Rectal smooth muscle tissue (tissue), 1 donor: Measurements from ENCODE around the gene RAB6C.
"Not testable (repeated sequence)": the region's sequence is repeated elsewhere in the genome, so short reads cannot be mapped to it uniquely, and the experiment has no call there.

Experiments
- H3K27ac ChIP-seq: one replicate; pipeline ENCODE4 v1.7.0; 2013; ENCODE audit warnings: low read depth, low read length, inconsistent platforms
- H3K27me3 ChIP-seq: one replicate; pipeline ENCODE4 v1.7.0; 2013; ENCODE audit warnings: low read length; ENCODE audit not compliant: control insufficient read depth, insufficient read depth
- H3K36me3 ChIP-seq: one replicate; pipeline ENCODE4 v1.7.0; 2013; ENCODE audit warnings: low read length; ENCODE audit not compliant: control insufficient read depth, insufficient read depth
- H3K4me1 ChIP-seq: one replicate; pipeline ENCODE4 v1.7.0; 2013; ENCODE audit warnings: low read length; ENCODE audit not compliant: control insufficient read depth, insufficient read depth
- H3K4me3 ChIP-seq: one replicate; pipeline ENCODE4 v1.7.0; 2013; ENCODE audit warnings: low read length
- H3K9ac ChIP-seq: one replicate; pipeline ENCODE4 v1.7.0; 2013; ENCODE audit warnings: low read length

The RAB6C gene

DNA sequence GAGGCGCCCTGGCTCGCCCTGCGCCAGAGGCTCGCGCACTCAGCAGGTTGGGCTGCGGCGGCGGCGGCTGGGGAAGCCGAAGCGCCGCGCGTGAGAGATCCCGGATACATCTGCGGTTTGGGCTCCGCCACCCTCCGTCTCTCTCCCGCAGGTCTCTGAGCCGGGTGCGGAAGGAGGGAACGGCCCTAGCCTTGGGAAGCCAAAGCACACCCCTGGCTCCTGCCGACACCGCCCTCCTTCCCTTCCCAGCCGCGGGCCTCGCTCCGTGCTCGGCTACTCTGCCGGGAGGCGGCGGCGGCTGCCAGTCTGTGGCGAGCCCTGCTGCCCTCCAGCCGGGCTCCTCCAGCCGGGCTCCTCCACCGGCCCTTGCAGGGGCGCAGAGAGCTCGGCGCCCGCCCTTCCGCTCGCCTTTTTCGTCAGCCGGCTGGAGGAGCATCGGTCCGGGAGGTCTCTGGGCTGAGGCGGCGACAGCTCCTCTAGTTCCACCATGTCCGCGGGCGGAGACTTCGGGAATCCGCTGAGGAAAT lies at the start of gene RAB6C:
Gene RAB6C, plus strand, starts transcription at position 38 of the 527 bp plus-strand sequence. Its CDS starts 450 bp downstream, at position 488.
- not testable (repeated sequence) for H3K27me3 ChIP-seq, H3K27ac ChIP-seq, H3K4me1 ChIP-seq, H3K36me3 ChIP-seq, H3K9ac ChIP-seq, H3K4me3 ChIP-seq

DNA sequence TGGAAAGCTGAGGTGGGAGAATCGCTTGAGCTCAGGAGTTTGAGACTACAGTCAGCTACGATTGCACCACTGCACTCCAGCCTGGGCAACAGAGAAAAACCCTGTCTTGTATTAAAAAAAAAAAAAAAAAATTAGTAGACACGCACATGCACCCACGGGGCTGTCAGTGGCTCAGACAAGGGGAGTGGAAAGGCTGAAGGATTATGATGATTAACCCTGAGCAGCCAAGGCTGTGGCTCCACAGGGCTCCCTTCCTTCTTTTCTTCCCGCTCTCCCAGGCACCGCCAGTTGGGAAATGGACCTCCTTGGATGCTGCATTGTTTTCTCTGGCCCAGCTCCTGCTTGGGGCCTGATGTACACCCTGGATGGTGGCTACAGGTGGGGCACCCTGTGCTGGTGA lies 49.0 kb upstream of the RAB6C start:
- Histone ChIP-seq H3K27ac (no peak overlapping the region), H3K27me3 (no peaks in the 10 kb centered on the region), H3K36me3 (no peaks in the 10 kb centered on the region), H3K9ac (no peak overlapping the region), H3K4me1 (no peaks in the 10 kb centered on the region), H3K4me3 (no peak overlapping the region)

DNA sequence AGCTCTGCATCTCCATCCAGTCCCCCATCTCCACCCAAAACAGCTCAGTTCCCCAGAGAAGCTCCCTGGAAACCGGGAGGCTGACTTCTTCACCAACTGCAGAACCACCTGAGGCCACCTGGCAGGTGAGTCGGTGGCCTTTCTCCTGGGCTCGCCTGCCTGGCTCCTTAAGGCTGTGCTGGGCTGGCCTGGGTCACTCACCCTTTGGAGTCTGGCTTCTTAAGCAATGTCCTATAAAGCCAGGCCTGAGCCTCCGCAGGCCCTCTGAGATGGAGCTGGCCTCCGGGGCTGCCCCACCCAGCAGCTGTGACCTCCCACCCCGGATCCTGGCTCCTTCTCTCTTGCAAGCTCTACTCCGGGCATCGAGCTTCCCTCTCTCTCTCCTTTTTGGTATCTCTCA lies 46.1 kb upstream of the RAB6C start:
- not testable (repeated sequence) for H3K27me3 ChIP-seq, H3K4me3 ChIP-seq

DNA sequence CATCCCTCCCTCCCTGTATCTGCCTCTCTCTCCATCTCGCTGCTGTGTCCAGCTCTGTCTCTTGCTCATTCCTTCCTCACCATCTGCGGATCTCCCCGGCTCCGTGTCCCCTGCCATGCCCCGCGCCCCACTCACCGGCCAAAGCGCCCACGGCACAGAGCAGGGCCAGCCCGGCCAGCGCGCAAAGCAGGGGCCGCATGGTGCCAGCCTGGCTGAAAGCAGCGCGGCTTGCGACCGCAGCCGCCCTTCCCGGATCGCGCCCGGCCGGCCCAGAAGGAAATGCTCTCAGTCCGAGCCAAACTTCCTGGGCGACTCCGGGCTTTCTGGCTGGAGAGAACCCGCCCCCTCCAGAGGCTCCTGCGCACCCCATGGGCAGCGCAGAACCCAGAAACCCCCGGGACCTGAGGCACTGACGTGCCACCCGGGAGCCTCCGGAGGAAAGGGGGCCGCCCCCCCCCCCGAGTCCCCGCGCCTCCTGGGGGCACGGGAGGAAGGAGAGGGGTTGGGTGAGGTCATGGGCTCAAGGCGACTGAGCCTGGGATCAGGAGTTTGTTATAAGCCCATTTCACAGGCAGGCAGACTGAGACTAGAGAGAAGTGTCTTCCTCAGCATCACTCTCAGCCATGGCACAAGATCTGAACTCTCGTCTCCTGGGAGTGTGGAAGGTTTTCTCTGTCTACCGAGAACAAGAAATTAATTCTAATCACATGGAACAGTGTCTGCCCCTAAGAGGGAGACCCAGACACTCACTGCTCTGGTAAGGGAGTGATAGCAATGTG lies 45.2 kb upstream of the RAB6C start:
- no peak overlapping the region for H3K27ac ChIP-seq
- H3K4me1 ChIP-seq: no peaks in the 10 kb centered on the region
- H3K36me3 ChIP-seq: no peaks in the 10 kb centered on the region
- H3K9ac ChIP-seq: no peak overlapping the region
- H3K4me3 ChIP-seq: no peak overlapping the region
- no peaks in the 10 kb centered on the region for H3K27me3 ChIP-seq

More for the DNA sequence above, 46.1 kb upstream of the RAB6C start:
- H3K36me3 ChIP-seq, H3K27ac ChIP-seq, H3K9ac ChIP-seq, H3K4me1 ChIP-seq: not testable (repeated sequence)

DNA sequence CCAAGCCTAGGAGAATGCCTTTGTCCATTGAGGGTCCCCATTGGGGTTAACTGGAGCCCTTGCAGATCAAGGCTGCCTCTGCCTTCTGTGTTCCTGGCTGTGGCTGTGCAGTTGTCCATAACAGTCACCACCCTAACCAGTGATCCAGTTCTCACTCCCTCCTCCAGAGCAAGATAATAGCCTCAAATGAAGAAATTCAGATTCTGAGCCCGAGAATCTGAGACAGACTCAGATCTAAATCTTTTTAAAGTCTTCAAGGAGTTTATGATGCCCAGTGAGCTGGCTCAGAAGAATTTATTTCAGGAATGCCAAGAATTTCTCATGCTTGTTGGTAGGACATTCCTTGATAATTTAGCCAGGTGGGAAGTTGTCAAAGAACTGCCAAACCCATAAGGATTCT lies 44.3 kb upstream of the RAB6C start:
- H3K27ac ChIP-seq: no peak overlapping the region
- no peaks in the 10 kb centered on the region for H3K4me1 ChIP-seq
- H3K36me3 ChIP-seq: no peaks in the 10 kb centered on the region
- no peak overlapping the region for H3K9ac ChIP-seq
- no peaks in the 10 kb centered on the region for H3K27me3 ChIP-seq
- H3K4me3 ChIP-seq: no peak overlapping the region

DNA sequence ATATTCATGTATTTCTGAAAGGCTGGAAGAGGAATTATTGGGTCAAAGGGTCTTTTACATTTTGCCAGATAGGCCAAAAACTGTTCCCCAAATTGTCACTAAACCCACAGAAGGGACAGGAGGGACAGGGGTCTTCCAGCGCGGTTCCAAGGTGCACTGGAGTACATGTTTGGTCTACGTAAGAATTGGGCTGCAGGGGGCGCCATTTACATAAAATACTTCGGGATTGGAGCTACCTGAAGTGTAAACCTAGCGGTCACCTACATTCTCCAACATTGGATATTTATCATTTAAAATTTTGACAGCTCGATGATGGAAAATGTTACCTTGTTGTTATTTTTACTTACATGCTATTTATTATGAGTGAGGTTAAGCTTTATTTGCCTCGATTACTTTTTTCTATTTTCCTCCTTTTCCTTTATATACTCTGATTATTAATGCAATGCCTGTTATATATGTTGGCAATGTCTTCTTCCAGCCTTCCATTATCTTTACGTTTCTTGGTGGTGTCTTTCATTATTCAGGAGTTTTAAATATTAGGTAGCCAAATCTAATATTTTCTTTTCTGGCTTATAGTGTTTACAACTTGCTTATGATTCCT lies 43.0 kb upstream of the RAB6C start:
- Histone ChIP-seq H3K27me3 (no peaks in the 10 kb centered on the region), H3K27ac (no peak overlapping the region), H3K4me3 (no peak overlapping the region), H3K36me3 (no peaks in the 10 kb centered on the region), H3K4me1 (no peaks in the 10 kb centered on the region), H3K9ac (no peak overlapping the region)

DNA sequence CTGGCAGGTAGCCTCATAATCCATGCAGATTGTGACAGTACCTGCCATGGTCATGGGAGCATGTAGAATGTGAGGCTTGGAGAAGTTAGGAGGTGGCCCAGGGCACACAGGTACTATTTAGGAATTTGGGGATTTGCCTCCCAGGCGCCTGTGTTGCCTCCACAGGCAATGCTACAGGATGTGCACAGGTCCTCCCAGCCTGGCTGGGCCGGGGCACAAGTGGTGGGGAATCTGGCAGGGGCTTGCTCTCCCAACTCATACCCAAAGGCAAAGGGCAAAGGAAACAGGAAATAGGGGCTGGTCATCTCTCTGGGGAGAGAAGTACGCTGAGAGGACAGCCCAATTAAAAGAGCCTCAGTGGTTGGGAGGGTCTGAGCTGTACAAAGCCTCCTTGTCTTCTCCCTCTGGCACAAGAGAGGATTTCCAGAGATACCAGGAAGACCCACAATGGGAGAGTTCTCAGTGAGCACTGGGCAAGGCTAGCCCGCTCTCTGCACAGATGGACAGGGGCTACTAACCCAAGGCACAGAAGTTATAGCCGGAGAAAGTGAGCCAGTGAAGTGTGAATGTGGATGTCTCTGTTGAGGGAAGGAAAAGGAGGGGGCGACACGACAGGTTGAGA lies 40.5 kb upstream of the RAB6C start:
- not testable (repeated sequence) for H3K9ac ChIP-seq, H3K4me3 ChIP-seq

DNA sequence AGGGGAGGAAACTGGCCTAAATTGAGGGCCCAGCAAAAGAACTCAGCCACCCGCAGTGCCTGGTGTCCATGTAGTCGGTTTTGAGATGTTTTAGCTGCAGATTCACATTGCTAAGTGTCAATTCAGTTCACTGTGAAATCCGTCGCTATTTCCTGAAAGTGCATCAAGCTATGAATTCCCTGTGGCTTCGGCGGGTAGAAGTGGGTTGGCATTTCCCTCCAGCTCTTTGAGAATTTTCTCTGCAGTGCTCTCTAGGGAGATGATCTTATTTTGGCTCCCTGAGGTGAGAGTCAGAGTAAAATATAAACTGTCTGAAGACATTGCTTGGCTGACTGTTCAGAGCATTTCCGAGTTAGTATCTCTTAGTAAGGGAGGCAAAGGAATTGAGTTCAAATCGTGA lies 36.0 kb upstream of the RAB6C start:
- H3K27ac ChIP-seq, H3K9ac ChIP-seq, H3K27me3 ChIP-seq, H3K4me1 ChIP-seq, H3K4me3 ChIP-seq, H3K36me3 ChIP-seq: not testable (repeated sequence)

More for the DNA sequence above, 40.5 kb upstream of the RAB6C start:
- not testable (repeated sequence) for H3K27ac ChIP-seq, H3K4me1 ChIP-seq, H3K36me3 ChIP-seq, H3K27me3 ChIP-seq

DNA sequence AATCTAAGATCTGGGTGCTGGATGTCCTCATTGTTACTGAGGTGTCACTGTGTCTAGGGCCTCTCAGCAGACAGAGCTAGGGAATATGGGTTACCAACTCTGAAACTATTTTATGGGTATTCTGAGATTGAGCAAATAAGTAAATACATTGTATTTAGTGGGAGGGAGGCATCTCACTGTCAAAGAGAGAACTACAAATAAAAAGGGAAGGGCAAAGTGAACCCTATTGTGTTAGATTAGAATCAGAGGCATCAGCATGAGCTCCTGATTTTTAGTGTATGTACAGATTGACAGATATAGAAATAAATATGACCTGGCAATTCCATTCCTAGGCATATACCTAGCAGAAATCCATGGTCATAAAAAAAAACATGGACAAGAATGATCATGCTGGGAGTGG lies 33.9 kb upstream of the RAB6C start:
- Histone ChIP-seq H3K27me3 (no peaks in the 10 kb centered on the region), H3K36me3 (no peaks in the 10 kb centered on the region), H3K27ac (no peak overlapping the region), H3K4me1 (no peaks in the 10 kb centered on the region), H3K9ac (no peak overlapping the region), H3K4me3 (no peak overlapping the region)

DNA sequence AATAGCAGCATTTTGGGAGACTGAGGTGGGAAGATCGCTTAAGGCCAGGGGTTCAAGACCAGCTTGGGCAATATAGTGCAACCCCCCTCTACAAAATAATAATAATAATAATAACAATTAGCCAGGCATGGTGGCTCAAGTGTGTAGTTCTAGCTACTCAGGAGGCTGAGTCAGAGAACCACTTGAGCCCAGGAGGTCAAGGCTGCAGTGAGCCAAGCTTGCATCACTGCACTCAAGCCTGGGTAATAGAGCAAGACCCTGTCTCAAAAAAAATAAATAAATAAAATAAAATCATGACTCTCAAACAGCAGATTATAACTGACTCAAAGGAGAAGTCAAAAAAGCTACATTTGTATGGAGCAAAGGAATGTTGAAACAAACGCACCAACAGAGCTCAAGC lies 31.8 kb upstream of the RAB6C start:
- not testable (repeated sequence) for H3K27ac ChIP-seq, H3K36me3 ChIP-seq, H3K9ac ChIP-seq, H3K4me1 ChIP-seq, H3K27me3 ChIP-seq, H3K4me3 ChIP-seq

DNA sequence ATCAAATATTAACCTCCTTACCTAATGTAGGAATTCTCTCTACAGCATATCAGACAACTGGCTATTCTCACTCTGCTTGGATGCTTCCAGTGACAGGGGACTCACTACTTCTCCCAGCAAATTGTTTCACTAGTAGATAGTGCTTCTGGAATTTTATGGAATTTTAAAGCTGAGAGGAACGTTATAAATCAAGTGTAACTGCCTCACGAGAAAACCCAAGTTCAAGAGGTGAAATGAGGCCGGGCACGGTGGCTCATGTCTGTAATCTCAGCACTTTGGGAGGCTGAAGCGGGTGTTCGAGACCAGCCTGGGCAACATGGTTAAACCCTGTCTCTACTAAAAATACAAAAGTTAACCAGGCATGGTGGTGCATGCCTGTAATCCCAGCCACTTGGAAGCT lies 23.3 kb upstream of the RAB6C start:
- H3K27ac ChIP-seq, H3K36me3 ChIP-seq, H3K4me3 ChIP-seq, H3K27me3 ChIP-seq, H3K4me1 ChIP-seq, H3K9ac ChIP-seq: not testable (repeated sequence)

DNA sequence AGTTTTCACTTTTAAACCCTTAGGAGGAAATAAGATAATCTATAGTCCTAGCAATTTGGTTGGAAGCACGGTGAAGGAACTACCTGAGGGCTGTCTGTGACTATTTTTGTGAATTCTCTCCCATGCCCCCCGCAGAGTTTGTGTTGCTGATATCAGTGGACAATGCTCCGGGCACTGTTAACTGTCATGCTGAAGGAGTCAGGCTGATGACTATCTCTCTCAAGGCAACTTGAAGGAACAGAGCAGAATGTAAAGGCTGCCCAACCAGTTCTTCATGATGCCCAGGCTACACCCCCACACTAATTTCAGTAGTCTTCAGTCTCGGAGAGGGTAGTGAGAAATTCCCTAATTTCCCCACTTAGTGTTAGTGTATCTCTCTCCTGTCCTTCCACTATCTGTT lies 21.6 kb upstream of the RAB6C start:
- Histone ChIP-seq H3K9ac (no peak overlapping the region), H3K4me3 (no peak overlapping the region), H3K36me3 (no peaks in the 10 kb centered on the region), H3K27ac (no peak overlapping the region), H3K4me1 (no peaks in the 10 kb centered on the region), H3K27me3 (no peaks in the 10 kb centered on the region)
